ENCODE measurements around the gene SUGCT.

DNA sequence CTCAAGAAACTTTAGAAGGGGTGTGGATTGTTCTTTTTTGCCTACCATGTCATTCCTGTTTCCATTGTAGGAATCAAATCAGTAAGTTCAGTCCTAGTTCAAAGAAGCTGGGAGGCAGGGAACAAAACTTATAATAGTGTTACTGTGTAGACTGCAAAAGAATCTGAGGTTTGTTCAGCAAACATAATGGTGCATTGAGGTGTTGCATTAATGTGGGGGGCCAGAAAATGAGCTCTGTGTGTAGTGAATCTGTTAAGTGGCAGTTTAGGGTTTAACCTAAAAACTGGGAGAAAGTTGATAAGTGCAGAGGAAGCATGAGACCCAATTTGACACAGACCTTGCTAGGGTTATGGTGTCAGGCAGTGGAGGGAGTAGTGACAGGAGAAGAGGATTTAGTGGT, 197.7 kb downstream of the SUGCT start:
- TF ChIP-seq, protein P1, sequence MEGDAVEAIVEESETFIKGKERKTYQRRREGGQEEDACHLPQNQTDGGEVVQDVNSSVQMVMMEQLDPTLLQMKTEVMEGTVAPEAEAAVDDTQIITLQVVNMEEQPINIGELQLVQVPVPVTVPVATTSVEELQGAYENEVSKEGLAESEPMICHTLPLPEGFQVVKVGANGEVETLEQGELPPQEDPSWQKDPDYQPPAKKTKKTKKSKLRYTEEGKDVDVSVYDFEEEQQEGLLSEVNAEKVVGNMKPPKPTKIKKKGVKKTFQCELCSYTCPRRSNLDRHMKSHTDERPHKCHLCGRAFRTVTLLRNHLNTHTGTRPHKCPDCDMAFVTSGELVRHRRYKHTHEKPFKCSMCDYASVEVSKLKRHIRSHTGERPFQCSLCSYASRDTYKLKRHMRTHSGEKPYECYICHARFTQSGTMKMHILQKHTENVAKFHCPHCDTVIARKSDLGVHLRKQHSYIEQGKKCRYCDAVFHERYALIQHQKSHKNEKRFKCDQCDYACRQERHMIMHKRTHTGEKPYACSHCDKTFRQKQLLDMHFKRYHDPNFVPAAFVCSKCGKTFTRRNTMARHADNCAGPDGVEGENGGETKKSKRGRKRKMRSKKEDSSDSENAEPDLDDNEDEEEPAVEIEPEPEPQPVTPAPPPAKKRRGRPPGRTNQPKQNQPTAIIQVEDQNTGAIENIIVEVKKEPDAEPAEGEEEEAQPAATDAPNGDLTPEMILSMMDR (IDR thresholded peaks at IDR 0.05; ENCODE audit: insufficient read depth, low read length), result no peak
- TF ChIP-seq, protein P2, sequence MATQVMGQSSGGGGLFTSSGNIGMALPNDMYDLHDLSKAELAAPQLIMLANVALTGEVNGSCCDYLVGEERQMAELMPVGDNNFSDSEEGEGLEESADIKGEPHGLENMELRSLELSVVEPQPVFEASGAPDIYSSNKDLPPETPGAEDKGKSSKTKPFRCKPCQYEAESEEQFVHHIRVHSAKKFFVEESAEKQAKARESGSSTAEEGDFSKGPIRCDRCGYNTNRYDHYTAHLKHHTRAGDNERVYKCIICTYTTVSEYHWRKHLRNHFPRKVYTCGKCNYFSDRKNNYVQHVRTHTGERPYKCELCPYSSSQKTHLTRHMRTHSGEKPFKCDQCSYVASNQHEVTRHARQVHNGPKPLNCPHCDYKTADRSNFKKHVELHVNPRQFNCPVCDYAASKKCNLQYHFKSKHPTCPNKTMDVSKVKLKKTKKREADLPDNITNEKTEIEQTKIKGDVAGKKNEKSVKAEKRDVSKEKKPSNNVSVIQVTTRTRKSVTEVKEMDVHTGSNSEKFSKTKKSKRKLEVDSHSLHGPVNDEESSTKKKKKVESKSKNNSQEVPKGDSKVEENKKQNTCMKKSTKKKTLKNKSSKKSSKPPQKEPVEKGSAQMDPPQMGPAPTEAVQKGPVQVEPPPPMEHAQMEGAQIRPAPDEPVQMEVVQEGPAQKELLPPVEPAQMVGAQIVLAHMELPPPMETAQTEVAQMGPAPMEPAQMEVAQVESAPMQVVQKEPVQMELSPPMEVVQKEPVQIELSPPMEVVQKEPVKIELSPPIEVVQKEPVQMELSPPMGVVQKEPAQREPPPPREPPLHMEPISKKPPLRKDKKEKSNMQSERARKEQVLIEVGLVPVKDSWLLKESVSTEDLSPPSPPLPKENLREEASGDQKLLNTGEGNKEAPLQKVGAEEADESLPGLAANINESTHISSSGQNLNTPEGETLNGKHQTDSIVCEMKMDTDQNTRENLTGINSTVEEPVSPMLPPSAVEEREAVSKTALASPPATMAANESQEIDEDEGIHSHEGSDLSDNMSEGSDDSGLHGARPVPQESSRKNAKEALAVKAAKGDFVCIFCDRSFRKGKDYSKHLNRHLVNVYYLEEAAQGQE (IDR thresholded peaks at IDR 0.05; ENCODE audit: insufficient replicate concordance, low read depth), result no peak
- TF ChIP-seq POLR2AphosphoS5 (IDR thresholded peaks at IDR 0.05; ENCODE audit: low read depth), result no peak
